22Rv1 (cell line): Measurements from ENCODE around the gene LYPLA2.

Source experiments
- H3K27ac ChIP-seq: fragments of 450-650 bp; 2 replicates; pipeline ENCODE4 v1.5.1; 2017
- CTCF ChIP-seq: fragments of 450-650 bp; IDR thresholded peaks from 2 replicates; pipeline ENCODE4 v1.5.1; 2017; ENCODE audit warnings: mild to moderate bottlenecking
- ZFX ChIP-seq: fragments of 450-650 bp; IDR thresholded peaks from 2 replicates; pipeline ENCODE4 v1.6.1; 2017; ENCODE audit warnings: antibody characterized with exemption, borderline replicate concordance

LYPLA2 gene

DNA sequence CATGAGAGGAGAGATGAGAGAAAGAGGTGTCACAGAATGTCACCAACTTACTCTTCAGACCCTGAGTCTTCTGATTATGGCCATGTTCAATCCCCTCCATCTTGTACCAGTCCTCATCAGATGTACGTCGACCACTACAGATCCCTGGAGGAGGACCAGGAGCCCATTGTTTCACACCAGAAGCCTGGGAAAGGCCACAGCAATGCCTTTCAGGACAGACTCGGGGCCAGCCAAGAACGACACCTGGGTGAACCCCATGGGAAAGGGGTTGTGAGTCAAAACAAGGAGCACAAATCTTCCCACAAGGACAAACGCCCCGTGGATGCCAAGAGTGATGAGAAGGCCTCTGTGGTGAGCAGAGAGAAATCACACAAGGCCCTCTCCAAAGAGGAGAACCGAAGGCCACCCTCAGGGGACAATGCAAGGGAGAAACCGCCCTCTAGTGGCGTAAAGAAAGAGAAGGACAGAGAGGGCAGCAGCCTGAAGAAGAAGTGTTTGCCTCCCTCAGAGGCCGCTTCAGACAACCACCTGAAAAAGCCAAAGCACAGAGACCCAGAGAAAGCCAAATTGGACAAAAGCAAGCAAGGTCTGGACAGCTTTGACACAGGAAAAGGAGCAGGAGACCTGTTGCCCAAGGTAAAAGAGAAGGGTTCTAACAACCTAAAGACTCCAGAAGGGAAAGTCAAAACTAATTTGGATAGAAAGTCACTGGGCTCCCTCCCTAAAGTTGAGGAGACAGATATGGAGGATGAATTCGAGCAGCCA, 39.7 kb upstream of the LYPLA2 start:
- peak; percentile 85 for TF ChIP-seq CTCF
- TF ChIP-seq ZFX = no peak
- H3K27ac ChIP-seq = no peak overlapping the region

- no peak for TF ChIP-seq CTCF
- TF ChIP-seq ZFX = no peak
- no peak overlapping the region for H3K27ac ChIP-seq
Observed at GRCh38 chr1:23751815-23752200, 39.1 kb upstream of the LYPLA2 start.

GRCh38 chr1:23752909-23753308, 38.0 kb upstream of the LYPLA2 start:
- no peak overlapping the region for H3K27ac ChIP-seq
- no peak for TF ChIP-seq ZFX
- TF ChIP-seq CTCF = no peak

DNA sequence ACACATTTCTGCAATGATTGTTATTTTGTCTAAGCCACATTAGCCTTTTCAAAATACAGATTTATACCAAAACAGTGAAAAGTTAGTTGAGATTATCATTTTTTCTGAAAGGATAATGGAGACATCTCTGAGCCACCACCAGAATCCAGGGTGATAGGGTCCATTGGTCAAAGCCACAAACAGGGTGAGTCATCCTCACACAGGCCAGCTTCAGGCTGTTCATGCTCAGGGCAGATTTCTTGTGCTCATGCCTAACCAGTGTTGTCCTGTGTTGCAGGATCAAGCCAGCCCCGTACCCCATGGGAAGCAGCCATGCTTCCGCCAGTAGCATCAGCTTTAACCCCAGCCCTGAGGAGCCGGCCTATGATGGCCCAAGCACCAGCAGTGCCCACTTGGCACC, 34.3 kb upstream of the LYPLA2 start:
- no peak for TF ChIP-seq CTCF
- no peak for TF ChIP-seq ZFX
- H3K27ac ChIP-seq = no peak overlapping the region

DNA sequence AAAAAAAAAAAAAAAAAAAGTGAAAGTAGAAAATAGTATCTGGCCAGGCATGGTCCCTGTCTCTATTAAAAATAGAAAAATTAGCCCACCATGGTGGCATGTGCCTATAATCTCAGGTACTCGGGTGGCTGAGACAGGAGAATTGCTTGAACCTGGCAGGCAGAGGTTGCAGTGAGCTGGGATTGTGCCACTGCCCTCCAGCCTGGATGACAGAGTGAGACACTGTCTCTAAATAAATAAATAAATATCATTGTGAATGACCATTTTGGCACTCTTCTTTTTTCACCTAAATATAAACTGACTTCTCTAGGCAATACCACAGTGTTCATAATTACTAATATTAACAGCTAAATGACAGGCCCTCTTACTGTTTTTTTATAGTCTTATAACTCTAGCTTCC, 33.1 kb upstream of the LYPLA2 start:
- TF ChIP-seq ZFX = no peak
- no peak for TF ChIP-seq CTCF
- no peak overlapping the region for H3K27ac ChIP-seq

GRCh38 chr1:23759277-23759676, 31.7 kb upstream of the LYPLA2 start:
- H3K27ac ChIP-seq = no peak overlapping the region
- TF ChIP-seq CTCF (no peak), ZFX (no peak)

DNA sequence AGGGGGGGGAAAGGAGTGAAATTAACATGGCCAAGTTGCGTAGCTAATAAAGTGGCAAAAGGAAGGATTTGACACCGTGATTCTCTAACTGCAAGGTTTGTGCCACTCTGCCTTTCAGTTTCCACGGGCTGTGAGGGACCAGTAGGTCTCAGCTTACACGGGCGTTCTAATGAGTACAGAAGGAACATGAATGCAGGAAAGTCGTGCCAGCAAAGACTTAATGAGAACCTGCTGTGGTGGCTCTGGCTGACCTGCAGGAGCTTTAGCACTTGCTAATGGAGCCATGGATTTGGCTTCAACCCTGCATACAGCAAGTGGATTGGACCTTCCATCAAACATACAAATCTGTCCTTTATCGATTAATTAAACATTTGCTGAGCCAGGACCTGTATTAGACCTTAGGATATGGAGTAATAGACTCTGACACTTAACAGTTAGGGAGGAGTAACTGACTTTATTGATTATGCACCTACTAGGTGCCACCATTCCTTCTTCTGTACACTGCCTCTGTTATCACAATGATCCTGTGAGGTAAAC, 27.8 kb upstream of the LYPLA2 start:
- no peak for TF ChIP-seq ZFX
- TF ChIP-seq CTCF = no peak
- no peak overlapping the region for H3K27ac ChIP-seq
